Stimulated activated CD4-positive, alpha-beta T cell treated with anti-CD3 and anti-CD28 coated beads, Interleukin-2, amount 100 ng/mL, for 48 hours (primary cell): ENCODE results near the gene HUNK.
"Not testable (repeated sequence)": the region's sequence is repeated elsewhere in the genome, so short reads cannot be mapped to it uniquely, and the experiment has no call there.

Source experiments
- DNase-seq, 2 donors: peaks; one replicate each; pipeline ENCODE4 v3.0.0-alpha.2; 2020

The HUNK gene

DNA sequence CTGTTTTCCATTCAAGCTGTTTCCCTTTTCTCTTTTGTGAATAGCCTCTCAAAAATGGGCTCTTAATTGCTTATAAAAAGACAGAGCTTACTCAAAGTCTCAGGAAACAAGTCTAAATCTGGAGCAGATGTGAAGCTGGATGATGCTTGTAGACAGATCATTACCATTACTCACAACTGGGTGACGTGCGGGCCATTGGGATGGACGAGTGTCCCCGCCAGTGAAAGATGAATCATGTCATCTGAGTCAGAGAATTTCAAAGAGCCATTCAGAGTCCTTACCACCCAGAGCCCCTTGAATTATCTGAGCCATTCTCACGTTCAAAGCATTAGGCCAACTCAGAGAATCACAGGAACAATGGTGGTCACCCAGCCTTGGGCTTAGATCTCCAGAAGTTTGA is 134.6 kb downstream of the HUNK start:
- DNase-seq = no peak

DNA sequence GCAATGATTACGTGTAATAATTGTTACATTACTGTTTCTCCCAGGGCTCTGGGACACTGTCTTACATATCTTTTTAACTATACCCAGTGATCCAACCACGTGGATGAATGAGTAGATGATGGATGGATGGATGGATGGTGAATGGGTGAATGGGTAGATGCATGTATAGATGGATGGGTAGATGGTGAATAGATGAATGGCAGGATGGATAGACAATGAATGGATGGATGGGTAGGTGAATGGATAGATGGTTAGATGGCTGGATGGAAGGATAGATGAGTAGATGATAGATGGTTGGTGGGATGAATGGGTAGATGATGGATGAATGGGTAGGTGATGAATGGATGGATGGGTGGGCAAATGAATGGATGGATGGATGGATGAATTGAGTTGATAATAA is 135.9 kb downstream of the HUNK start:
- no peak for DNase-seq

DNA sequence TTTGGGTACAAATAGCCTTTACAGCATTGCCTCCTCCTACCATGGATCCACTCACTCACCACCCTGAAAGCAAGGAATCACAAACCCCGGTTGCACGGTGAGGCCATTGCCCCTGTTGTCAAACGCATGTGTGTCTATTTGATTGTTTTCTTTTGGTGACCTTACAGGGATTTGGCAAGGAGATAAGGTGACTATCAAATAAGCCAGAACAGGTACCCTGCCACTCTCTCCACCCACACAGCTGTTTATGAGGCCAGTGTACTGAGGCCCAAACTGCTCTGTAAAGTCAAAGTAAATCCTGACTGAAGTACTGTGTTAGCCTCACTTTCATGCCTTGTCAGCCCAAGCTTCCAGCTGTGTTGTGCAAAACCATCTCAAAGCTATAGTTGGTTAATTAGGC is 136.4 kb downstream of the HUNK start:
- DNase-seq = no peak

DNA sequence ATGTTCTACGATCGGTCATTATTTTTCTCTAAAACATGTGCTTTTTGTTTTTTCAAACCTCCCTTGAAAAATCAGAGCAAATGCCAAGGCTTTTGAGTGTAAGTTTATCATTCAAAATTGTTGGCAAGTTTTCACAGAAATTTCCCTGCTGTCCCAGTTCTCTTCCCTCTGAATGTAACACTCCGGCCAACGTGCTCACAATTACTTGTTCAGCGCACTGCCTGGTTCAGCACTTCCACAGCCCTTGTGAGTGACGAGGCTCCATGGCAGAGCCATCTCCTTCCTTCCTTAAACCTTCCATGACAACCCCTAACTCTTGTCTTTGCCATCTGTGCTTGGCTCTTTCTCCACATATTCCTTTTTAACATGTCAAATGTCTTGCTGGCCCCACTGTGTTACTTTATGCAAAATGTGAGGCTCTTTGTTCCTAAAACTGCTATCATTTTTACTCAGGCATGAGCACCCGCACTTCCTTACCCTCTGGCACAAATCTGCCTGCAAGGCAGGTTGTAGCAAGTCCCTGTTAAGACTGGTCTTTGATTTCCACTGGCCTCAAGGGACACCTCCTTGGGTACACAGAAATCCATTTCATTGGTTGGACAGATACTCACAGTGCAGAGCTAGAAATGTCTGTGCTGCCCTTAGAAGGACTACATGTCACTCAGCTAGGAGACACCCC is 142.8 kb downstream of the HUNK start:
- no peak for DNase-seq

DNA sequence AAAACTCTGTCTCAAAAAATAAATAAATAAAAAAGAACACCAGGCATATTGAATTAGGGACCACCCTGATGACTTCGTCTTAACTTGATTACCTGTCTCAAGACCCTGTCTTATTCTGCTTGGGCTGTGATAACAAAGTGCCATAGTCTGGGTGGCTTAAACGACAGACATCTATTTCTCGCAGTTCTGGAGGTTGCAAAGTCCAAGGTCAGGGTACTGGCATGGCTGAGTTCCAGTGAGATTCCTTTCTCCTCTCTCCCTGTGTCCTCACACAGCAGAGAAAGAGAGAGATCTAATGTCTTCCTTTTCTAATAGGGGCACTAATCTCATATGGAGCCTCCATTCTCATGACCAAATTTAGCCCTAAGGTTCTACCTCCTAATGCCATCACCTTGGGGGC is 145.6 kb downstream of the HUNK start:
- DNase-seq = no peak

DNA sequence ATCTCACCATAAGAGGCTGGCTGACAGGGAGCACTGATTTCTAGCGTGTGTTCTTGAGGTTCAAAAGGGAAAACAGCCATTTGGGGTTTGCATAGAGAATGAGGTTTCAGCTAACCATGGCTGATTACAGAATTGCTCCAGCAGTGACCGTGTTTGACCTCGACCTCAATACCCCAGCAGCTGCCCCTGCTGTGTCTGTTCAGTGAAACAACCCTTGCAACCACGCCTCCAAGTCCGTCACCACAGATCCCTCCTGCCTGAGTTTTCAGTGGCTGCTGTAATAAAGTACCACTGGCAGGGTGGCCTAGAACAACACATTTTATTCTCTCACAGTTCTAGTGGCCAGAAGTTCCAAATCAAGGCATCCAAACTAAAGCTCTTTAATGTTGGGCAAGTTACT is 147.7 kb downstream of the HUNK start:
- DNase-seq = no peak

DNA sequence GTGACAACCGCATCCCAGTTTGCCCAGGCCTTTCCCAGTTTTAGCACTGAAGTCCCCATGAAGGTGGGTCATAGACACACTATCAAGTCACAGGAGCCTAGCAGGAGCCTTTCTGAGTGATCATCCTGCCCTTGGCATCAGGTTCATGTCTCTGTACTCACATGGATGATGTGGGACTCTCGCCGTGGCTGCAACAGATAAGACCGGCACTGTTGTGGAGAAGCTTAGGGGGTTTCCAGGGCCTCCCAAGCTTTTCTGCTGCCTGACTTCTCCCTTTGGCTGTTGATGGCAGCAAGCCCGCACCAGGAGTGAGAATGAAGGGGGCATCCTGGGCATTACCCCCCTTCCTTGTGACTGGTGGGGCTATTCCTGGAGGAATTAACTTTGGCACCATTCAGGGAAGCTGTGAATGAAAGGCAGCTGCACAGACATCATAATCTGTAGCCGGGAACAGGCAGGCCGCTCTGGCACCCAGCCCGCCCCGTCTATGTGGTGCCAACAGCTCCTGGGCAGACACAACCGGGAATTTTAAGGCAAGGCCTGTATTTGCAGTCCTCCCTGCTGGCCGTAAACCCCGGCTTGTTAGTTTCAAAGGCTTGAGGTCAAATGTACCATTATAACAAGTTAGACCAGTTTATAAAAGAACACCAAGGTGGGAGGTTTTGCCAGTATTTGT is 148.6 kb downstream of the HUNK start:
- DNase-seq = no peak

DNA sequence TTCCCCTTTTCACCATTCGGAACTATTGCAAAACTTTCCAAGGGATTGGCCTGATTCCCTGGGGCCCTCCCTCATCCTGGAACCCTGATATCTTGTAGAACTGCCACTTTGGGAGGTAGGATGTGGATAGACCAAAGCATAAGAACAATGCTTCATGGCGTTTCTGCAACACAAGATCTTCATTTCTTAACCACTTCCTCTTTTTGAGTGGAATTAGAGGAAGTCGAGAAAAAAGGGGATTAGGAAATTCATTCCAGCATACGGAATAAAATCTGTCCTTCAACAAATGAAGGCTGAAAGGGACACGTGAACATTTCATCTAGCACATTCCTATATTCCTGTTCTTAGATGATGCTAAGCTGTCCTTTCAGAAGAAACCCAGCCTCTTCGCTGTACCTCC is 149.3 kb downstream of the HUNK start:
- DNase-seq = no peak

DNA sequence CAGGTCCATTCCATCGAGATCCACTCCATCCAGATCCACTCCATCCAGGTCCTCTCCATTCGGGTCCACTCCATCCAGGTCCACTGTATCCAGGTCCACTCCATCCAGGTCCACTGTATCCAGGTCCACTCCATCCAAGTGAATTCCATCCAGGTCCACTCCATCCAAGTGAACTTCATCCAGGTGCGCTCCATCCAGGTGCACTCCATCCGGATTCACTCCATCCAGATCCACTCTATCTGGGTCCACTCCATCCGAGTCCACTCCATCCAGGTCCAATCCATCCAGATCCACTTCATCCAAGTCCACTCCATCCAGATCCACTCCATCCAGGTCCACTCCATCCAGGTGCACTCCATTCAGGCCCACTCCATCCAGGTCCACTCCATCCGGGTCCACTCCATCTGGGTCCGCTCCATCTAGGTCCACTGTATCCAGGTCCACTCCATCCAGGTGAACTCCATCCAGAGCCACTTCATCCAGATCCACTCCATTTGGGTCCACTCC is 157.4 kb downstream of the HUNK start:
- no peak for DNase-seq

DNA sequence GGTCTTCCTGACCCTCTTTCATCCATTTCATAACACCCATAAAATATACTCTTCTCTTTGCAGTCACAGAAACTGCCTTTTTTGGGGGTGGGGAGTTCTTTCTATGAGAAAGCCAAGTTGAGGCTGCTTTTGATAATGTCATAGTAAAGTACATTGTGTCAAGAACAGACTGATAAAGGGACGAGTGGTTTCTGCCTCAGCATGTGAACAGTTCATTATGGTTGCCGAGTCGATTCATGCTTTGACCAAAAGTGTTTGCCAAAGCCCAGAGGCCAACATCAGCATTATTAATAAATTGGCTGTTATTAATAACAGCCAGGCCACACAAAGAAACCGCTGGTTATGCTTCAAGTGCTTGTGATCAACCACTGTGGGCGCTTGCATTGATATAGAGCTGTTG is 162.0 kb downstream of the HUNK start:
- no peak for DNase-seq

DNA sequence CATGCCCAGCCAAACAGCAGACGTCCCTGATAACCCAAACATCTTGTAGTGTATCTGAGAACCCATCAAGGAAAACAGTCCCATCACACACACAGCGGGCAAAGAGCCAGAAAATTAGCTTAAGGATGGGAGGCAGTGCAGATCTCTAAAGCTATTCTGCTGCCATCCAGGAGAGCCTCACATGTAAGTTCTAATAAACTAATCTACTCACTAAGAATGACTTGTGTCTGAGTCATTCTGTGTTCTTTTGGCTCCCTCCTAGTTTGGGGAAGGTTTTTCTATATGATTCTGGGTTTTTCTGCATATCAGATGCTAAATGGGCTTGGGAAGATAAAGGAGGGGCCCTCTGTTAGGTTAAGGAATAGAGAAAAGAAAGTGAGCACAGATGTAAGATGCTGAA is 162.8 kb downstream of the HUNK start:
- no peak for DNase-seq

DNA sequence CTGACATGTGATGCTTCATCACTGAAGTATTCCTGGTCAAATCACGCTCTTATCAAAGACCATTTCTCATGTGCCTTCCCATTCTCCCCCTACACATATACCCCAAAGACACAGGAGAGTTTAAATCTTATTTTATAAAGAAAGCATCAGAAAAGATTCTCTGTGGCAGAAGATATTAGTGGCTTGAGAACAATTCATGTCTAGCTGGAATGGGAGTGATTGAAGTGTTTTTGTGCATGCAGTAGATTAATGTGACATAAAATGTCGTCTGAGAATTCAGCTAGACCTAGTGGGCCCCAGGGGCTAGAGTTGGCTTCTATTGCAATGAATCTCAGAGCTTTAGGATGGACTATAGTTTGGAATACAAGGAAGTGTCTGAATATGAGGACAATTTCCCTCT is 163.9 kb downstream of the HUNK start:
- no peak for DNase-seq

DNA sequence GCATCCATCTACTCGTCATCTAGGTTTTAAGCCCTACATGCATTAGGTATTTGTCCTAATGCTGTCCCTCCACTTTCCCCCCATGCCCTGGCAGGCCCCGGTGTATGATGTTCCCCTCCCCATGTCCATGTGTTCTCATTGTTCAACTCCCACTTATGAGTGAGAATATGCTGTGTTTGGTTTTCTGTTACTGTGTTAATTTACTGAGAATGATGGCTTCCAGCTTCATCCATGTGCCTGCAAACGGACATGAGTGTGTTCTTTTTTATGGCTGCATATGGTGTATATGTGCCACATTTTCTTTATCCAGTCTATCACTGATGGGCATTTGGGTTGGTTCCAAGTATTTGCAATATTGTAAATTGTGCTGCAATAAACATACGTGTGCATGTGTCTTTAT is 165.9 kb downstream of the HUNK start:
- not testable (repeated sequence) for DNase-seq

DNA sequence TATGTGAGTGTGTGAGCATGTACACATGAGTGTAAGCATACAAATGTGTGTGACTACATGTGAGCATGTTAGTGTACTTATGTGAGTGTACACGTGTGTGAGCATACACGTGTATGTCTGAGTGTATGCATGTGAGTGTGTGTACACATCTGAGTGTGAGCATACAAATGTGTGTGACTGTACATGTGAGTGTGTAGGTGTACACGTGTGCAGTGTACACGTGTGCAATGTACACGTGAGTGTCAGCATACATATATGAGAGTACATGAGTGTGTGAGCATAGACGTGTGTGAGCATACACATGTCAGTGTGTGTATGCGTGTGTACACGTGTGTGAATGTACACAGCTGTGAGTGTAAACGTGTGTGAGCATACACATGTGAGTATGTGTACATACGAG is 170.6 kb downstream of the HUNK start:
- no peak for DNase-seq

DNA sequence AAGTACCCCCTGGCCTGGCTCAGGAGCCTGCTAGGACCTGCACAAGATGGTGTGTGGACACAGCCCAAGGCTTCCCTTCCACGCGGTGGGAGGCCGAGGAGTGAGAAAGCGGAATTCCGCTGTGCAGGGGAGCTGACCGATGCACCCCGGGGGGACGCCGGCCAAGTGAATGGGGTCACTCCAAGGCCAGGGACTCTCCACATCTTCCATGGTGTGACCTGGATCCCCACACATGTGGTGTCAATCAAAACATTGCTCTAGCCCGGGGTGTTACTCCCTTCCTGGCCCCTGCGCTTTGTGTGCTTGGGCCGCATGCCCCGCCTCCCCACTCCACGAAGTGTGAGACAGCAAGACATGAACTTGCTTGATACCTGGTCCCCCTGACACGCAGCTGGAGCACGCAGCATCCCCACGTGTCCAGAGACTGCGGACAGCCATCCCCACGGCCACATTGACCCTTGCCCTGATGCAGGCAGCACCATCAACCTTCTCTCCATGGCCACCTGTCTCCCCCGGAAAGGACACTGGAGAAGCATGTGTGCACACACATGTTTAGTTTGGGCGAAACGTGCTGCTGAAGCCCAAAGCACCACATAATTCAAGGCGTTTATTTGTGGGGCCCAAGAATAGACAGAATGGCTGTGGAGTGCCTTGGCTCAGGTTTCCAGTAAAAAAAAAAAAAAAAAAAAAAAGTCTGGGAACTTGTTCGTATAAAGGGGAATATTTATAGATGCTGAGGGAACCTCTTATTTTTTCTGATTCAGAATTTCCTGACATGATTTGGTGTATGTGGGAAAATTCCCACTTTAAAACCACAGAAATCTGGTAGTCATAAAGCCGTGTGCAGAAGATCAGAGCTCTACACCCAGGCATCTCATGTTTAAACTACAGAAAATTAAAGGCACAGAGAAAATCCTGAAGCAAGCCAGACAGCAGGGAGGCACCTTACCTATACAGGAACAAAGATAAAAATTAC is 171.7 kb downstream of the HUNK start:
- no peak for DNase-seq

DNA sequence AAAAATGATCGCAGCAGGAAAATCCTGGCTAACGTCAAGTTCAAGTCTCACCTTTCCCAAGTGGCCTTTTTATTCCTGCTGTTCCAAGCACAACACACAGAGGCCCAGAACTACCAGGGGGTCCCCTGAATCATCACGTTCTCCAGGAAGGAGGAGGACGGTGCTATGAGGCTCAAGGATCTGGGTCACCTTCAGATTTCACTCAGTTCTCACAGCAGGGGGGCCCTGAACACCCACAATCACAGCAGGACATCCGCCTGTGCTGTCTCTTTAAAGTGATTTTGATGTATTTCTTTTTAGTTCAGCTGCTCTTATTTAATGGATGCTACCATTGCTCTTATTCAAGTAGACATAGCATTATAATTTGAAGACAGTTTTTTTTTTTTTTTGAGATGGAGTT is 173.4 kb downstream of the HUNK start:
- DNase-seq = no peak

DNA sequence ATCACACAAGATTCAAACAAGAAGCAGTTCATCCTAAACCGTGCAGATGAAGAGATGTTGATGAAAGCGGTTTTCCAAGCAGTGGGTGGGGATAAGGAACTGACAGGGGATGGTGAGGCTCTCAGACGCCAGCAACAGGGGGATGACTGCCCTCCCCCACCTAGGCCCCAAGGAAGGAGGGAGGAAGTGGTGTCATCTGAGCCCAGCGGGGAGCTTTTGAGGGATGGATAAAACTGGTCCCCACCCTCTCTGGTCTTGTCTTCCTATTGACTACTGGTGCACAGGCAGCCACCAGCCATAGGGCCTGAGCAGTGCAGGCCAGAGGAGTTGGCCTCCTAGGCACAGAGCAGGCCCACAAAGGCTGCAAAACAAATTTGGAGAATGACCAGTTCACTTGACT is 175.5 kb downstream of the HUNK start:
- DNase-seq = no peak
